Endothelial cell of umbilical vein (primary cell): Measurements from ENCODE around the gene EPN1. TPM values are rescaled to one million over a fixed set of nuclear protein-coding genes. Genes with fewer than 3 reads are reported as not detected.

Experiments used
- BruUV-seq: library from RNA; stranded (reverse); fragments of 400-500 nt; replicated peaks from 2 replicates; lab custom pipeline; 2021; lab: Mats Ljungman, UMichigan
- CTCF ChIA-PET: fragments of 300-600, 350-600 bp; sonication (Branson Sonifier 250); formaldehyde crosslinking; loops from one replicate; lab custom pipeline; 2021; ENCODE audit warnings: antibody characterized with exemption, inconsistent platforms; lab: Charles Lee
- POLR2A ChIA-PET: fragments of 300-600, 350-600 bp; sonication (Branson Sonifier 250); formaldehyde crosslinking; loops from one replicate; lab custom pipeline; 2021; ENCODE audit warnings: antibody characterized with exemption, inconsistent platforms; lab: Charles Lee
- DNase-seq: peaks from one replicate; pipeline ENCODE4 v3.0.0-alpha.2; 2011; ENCODE audit warnings: low read depth, low spot score
- FAIRE-seq: peaks from 2 replicates; lab custom pipeline; 2011; peaks lifted over from hg19 to GRCh38; lab: Jason Lieb, UNC
- H2AFZ ChIP-seq: 2 replicates; pipeline ENCODE4 v1.6.0; 2012; ENCODE audit warnings: low read depth, low read length, control low read depth, inconsistent platforms
- H3K27ac ChIP-seq: 2 replicates; pipeline ENCODE4 v1.5.1; 2011; ENCODE audit warnings: low read depth, mild to moderate bottlenecking, control low read depth, low read length, moderate library complexity; ENCODE audit not compliant: insufficient read depth
- H3K27me3 ChIP-seq, 2 experiments: 2 replicates each; pipeline versions ENCODE4 v1.6.0 to v1.6.1; 2011; ENCODE audit warnings: low read length in 2 of 2, mixed read lengths in 1 of 2; ENCODE audit not compliant: control insufficient read depth in 2 of 2, insufficient read depth in 2 of 2
- H3K36me3 ChIP-seq, 2 experiments: 2 replicates in 1 of 2; 3 replicates in 1 of 2; pipeline ENCODE4 v1.5.1; 2011; ENCODE audit warnings: low read length in 2 of 2, mild to moderate bottlenecking in 1 of 2, moderate library complexity in 1 of 2; ENCODE audit not compliant: control insufficient read depth in 2 of 2, insufficient read depth in 2 of 2; ENCODE audit errors: extremely low read depth in 1 of 2
- H3K4me1 ChIP-seq: 3 replicates; pipeline ENCODE4 v1.5.1; 2011; ENCODE audit warnings: mild to moderate bottlenecking, low read length; ENCODE audit not compliant: control insufficient read depth, insufficient read depth; ENCODE audit errors: extremely low read depth
- H3K4me2 ChIP-seq: 2 replicates; pipeline ENCODE4 v1.6.1; 2011; ENCODE audit warnings: low read length, control low read depth, mixed read lengths; ENCODE audit not compliant: insufficient read depth
- H3K4me3 ChIP-seq, 3 experiments: fragments of 200-600 bp in 1 of 3; sonication (generic), shearing (Covaris generic) in 1 of 3; replicated peaks in 1 of 3; 2 replicates each; pipeline ENCODE4 v1.5.1; 2011 to 2016; ENCODE audit warnings: control low read depth in 3 of 3, low read length in 3 of 3, mild to moderate bottlenecking in 2 of 3, inconsistent platforms in 1 of 3, low read depth in 1 of 3, moderate library complexity in 1 of 3; ENCODE audit not compliant: insufficient read depth in 1 of 3
- H3K79me2 ChIP-seq: 2 replicates; pipeline ENCODE4 v1.6.0; 2012; ENCODE audit warnings: low read length, inconsistent platforms; ENCODE audit not compliant: control insufficient read depth, insufficient read depth
- H3K9ac ChIP-seq: replicated peaks from 2 replicates; pipeline ENCODE3; 2011; ENCODE audit warnings: low read length, control low read depth; ENCODE audit not compliant: insufficient read depth; ENCODE audit errors: extremely low read depth
- H3K9me1 ChIP-seq: replicated peaks from 3 replicates; pipeline ENCODE4 v1.6.0; 2011; ENCODE audit warnings: mild to moderate bottlenecking, low read length; ENCODE audit not compliant: control insufficient read depth, insufficient read depth; ENCODE audit errors: extremely low read depth
- H3K9me3 ChIP-seq: replicated peaks from 2 replicates; pipeline ENCODE4 v1.5.1; 2012; ENCODE audit warnings: low read length, inconsistent platforms; ENCODE audit not compliant: control insufficient read depth, insufficient read depth
- H4K20me1 ChIP-seq: replicated peaks from 2 replicates; pipeline ENCODE3; 2011; ENCODE audit warnings: mild to moderate bottlenecking, low read length; ENCODE audit not compliant: control insufficient read depth, insufficient read depth; ENCODE audit errors: extremely low read depth
- CTCF ChIP-seq, 2 donors: IDR thresholded peaks; 1 replicate in 1 of 2; 2 replicates in 1 of 2; pipeline ENCODE4 v1.5.1; 2011; ENCODE audit warnings: low read length in 2 of 2, mild to moderate bottlenecking in 2 of 2, moderate library complexity in 2 of 2, control low read depth in 1 of 2, inconsistent platforms in 1 of 2, low read depth in 1 of 2; ENCODE audit not compliant: insufficient read depth in 1 of 2; ENCODE audit errors: extremely low read depth in 1 of 2
- EZH2 ChIP-seq: IDR thresholded peaks from 2 replicates; pipeline ENCODE4 v1.6.1; 2012; ENCODE audit warnings: borderline replicate concordance, low read depth, mild to moderate bottlenecking, moderate library complexity, low read length, inconsistent platforms; ENCODE audit not compliant: severe bottlenecking
- FOS ChIP-seq: IDR thresholded peaks from 2 replicates; pipeline ENCODE4 v1.6.1; 2011; ENCODE audit warnings: mild to moderate bottlenecking, low read length, moderate library complexity, borderline replicate concordance; ENCODE audit not compliant: insufficient read depth
- GATA2 ChIP-seq: IDR thresholded peaks from 2 replicates; pipeline ENCODE4 v1.7.0; 2011; ENCODE audit warnings: low read depth, mild to moderate bottlenecking, moderate library complexity, mixed read lengths, low read length; ENCODE audit not compliant: insufficient read length, insufficient read depth
- JUN ChIP-seq: IDR thresholded peaks from 2 replicates; pipeline ENCODE4 v1.6.1; 2011; ENCODE audit warnings: borderline replicate concordance, low read depth; ENCODE audit not compliant: insufficient read length, insufficient read depth
- MAX ChIP-seq: IDR thresholded peaks from 2 replicates; pipeline ENCODE4 v1.6.1; 2011; ENCODE audit not compliant: insufficient read depth, insufficient read length
- MYC ChIP-seq: IDR thresholded peaks from one replicate; pipeline ENCODE4 v1.6.1; 2011; ENCODE audit warnings: mild to moderate bottlenecking, low read depth, low read length
- POLR2A ChIP-seq: IDR thresholded peaks from 2 replicates; pipeline ENCODE4 v1.6.1; 2012; ENCODE audit warnings: low read depth, mild to moderate bottlenecking, control low read depth, low read length
- POLR2AphosphoS5 ChIP-seq: IDR thresholded peaks from 2 replicates; pipeline ENCODE4 v1.6.1; 2012; ENCODE audit warnings: low read depth, mild to moderate bottlenecking, control low read depth, low read length, moderate library complexity; ENCODE audit not compliant: insufficient read depth
- dilution Hi-C: fragments of 300-500 bp; cut with MboI; formaldehyde crosslinking; loops from one replicate; pipeline ENCODE4 v1.15.0; 2019; ENCODE audit warnings: low sequenced_read_pairs; ENCODE audit not compliant: extremely low pct_ligation_motif_present
- intact Hi-C: fragments of 100-400 bp; cut with micrococcal nuclease; formaldehyde crosslinking; loops from one replicate; pipeline ENCODE4 v1.10.0; 2022
- polyA plus RNA-seq, 4 experiments: library from polyadenylated mRNA; depleted of rRNA in 3 of 4; stranded (reverse) in 3 of 4; unstranded in 1 of 4; fragments of >200 nt; gene quantifications; 2 replicates each; pipeline versions ENCODE4 v1.2.1 to v1.2.3, GENCODE V29; 2011 to 2012; ENCODE audit warnings: missing spikeins in 1 of 4
- total RNA-seq: library from RNA; stranded (reverse); gene quantifications from 2 replicates; pipeline ENCODE4 v1.2.3, GENCODE V29; 2021

EPN1 gene
- total and polyA plus RNA-seq, 2 donors (not counting 3 experiments of a cell fraction or from before 2014, with no cell fraction given): 87.2 to 138 TPM

GRCh38 chr19:55720801-55721200, 45.8 kb downstream of the EPN1 start:
- DNase-seq (no peak), FAIRE-seq (no peak)
- ChIA-PET POLR2A (no interaction called here), CTCF (no interaction called here)
- Histone ChIP-seq H3K4me1 (no peaks in the 10 kb centered on the region), H4K20me1 (no peaks in the 10 kb centered on the region), H3K4me2 (no peak overlapping the region), H3K9me1 (no peaks in the 10 kb centered on the region), H3K9ac (no peak overlapping the region), H3K4me3 (no peak overlapping the region), H3K36me3 (no peaks in the 10 kb centered on the region), H3K79me2 (no peaks in the 10 kb centered on the region), H3K27me3 (no peaks in the 10 kb centered on the region), H2AFZ (no peak overlapping the region), H3K27ac (no peak overlapping the region), H3K9me3 (no peaks in the 10 kb centered on the region)
- intact Hi-C loops: no loop called here
- dilution Hi-C loops: no loop called here
- TF ChIP-seq JUN (no peak), MAX (no peak), FOS (no peak), GATA2 (no peak), MYC (no peak), EZH2 (no peak), POLR2A (no peak), CTCF (IDR thresholded peaks at IDR 0.05; ENCODE audit: extremely low read depth in 1 of 2, insufficient read depth in 1 of 2, low read depth in 1 of 2, low read length in 2 of 2) (no peak), POLR2AphosphoS5 (no peak)
- BruUV-seq: no TSS peak
